IPS DF 4.7 (cell line): ENCODE results near the gene ANKRD30A.
"Not testable (repeated sequence)": the region's sequence is repeated elsewhere in the genome, so short reads cannot be mapped to it uniquely, and the experiment has no call there.

Source experiments
- DNase-seq: peaks from one replicate; pipeline ENCODE4 v3.0.0-alpha.2; 2013; ENCODE audit warnings: low spot score; ENCODE audit errors: extremely low read depth

The ANKRD30A gene

GRCh38 chr10:37125191-37125732, at the start of gene ANKRD30A:
Gene ANKRD30A (plus strand): TSS chr10:37125598. CDS start chr10:37125788, 190 bp downstream.
- DNase-seq = no peak

- not testable (repeated sequence) for DNase-seq
Measured at GRCh38 chr10:37076083-37076482, 49.3 kb upstream of the ANKRD30A start.

- no peak for DNase-seq
Measured at GRCh38 chr10:37095792-37096573, 29.4 kb upstream of the ANKRD30A start.

- no peak for DNase-seq
Measured at GRCh38 chr10:37101261-37101660, 24.1 kb upstream of the ANKRD30A start.

GRCh38 chr10:37109000-37109399, 16.4 kb upstream of the ANKRD30A start:
- DNase-seq = no peak

GRCh38 chr10:37124532-37124931, 866 bp upstream of the ANKRD30A start:
- DNase-seq = no peak

- DNase-seq = no peak
Measured at GRCh38 chr10:37125921-37126320, 523 bp downstream of the ANKRD30A start.

GRCh38 chr10:37146443-37146842, 21.0 kb downstream of the ANKRD30A start:
- DNase-seq = peak; percentile 30

- not testable (repeated sequence) for DNase-seq
Measured at GRCh38 chr10:37162430-37162829, 37.0 kb downstream of the ANKRD30A start.

GRCh38 chr10:37171945-37172344, 46.5 kb downstream of the ANKRD30A start:
- DNase-seq = not testable (repeated sequence)

- DNase-seq = not testable (repeated sequence)
Measured at GRCh38 chr10:37178296-37178695, 52.9 kb downstream of the ANKRD30A start.

- DNase-seq = not testable (repeated sequence)
Measured at GRCh38 chr10:37182719-37183118, 57.3 kb downstream of the ANKRD30A start.

GRCh38 chr10:37206132-37206531, 80.7 kb downstream of the ANKRD30A start:
- DNase-seq = no peak

- DNase-seq = no peak
Measured at GRCh38 chr10:37220866-37221265, 95.5 kb downstream of the ANKRD30A start.

GRCh38 chr10:37222046-37222445, 96.6 kb downstream of the ANKRD30A start:
- no peak for DNase-seq

GRCh38 chr10:37225163-37225562, 99.8 kb downstream of the ANKRD30A start:
- DNase-seq = no peak

- no peak for DNase-seq
Measured at GRCh38 chr10:37226524-37226923, 101.1 kb downstream of the ANKRD30A start.

GRCh38 chr10:37234692-37235091, 109.3 kb downstream of the ANKRD30A start:
- no peak for DNase-seq

GRCh38 chr10:37236093-37236492, 110.7 kb downstream of the ANKRD30A start:
- no peak for DNase-seq

- DNase-seq = no peak
Measured at GRCh38 chr10:37240223-37240622, 114.8 kb downstream of the ANKRD30A start.

- no peak for DNase-seq
Measured at GRCh38 chr10:37246637-37247036, 121.2 kb downstream of the ANKRD30A start.

GRCh38 chr10:37255837-37256236, 130.4 kb downstream of the ANKRD30A start:
- DNase-seq = not testable (repeated sequence)

GRCh38 chr10:37263304-37263703, 137.9 kb downstream of the ANKRD30A start:
- no peak for DNase-seq
